ENCODE data around the gene ZNF710.

The ZNF710 gene

DNA sequence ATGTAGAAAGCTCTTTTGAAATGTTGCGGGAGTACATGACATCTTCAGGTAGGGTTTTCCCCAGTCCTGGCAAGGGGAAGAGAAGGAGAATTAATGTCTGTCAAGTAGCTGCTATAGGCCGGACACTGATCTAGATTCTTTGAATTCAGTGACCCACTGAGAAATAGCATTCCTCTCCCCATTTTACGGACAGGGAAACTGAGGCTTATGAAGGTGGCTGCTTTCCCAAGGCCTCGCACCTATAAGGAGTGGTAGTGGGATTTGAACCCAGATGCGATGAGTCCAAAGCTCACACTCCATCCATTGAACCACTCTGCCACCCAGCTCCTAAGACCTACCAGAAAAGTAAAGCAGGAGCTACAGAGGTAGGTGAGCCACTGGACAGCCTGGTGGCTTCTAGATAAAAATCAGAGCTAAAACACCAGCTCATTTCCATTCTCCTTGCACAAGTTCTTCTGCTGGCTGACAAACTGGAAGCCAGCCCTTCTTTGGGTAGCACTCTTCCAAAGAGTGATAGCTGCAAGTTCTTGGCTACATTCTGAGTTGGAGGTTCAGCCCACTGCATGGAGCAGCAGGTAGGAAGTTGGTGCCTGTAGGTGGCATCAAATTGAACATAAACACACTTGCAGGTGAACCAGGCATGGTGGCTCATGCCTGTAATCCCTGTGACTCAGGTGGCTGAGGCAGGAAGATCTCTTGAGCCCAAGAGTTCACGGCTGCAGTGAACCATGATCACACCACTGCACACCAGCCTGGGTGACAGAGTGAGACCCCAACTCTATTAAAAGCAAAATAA lies 22.0 kb downstream of the ZNF710 start:
- H3K4me2 ChIP-seq (ENCODE audit: low read length), result no peak overlapping the region
- H3K27ac ChIP-seq (ENCODE audit: low read depth, low read length), result no peak overlapping the region
- no peak overlapping the region for H3K4me3 ChIP-seq (ENCODE audit: low read length)
- peaks cover 14% of the 10 kb centered on the region for H4K20me1 ChIP-seq (ENCODE audit: control insufficient read depth, insufficient read depth, low read depth, low read length)
- H3K9me2 ChIP-seq (replicated peaks; ENCODE audit: control insufficient read depth, low read length), result no peaks in the 10 kb centered on the region
- H3K9me3 ChIP-seq (ENCODE audit: control insufficient read depth, insufficient read depth, low read length), result no peaks in the 10 kb centered on the region
- no peaks in the 10 kb centered on the region for H3K36me3 ChIP-seq (ENCODE audit: control insufficient read depth, low read length)
- peaks cover 61% of the 10 kb centered on the region for H3K79me2 ChIP-seq (ENCODE audit: control insufficient read depth, low read length)
- TF ChIP-seq, protein P1, sequence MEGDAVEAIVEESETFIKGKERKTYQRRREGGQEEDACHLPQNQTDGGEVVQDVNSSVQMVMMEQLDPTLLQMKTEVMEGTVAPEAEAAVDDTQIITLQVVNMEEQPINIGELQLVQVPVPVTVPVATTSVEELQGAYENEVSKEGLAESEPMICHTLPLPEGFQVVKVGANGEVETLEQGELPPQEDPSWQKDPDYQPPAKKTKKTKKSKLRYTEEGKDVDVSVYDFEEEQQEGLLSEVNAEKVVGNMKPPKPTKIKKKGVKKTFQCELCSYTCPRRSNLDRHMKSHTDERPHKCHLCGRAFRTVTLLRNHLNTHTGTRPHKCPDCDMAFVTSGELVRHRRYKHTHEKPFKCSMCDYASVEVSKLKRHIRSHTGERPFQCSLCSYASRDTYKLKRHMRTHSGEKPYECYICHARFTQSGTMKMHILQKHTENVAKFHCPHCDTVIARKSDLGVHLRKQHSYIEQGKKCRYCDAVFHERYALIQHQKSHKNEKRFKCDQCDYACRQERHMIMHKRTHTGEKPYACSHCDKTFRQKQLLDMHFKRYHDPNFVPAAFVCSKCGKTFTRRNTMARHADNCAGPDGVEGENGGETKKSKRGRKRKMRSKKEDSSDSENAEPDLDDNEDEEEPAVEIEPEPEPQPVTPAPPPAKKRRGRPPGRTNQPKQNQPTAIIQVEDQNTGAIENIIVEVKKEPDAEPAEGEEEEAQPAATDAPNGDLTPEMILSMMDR (IDR thresholded peaks at IDR 0.05; ENCODE audit: low read depth, low read length, poor library complexity, severe bottlenecking), result no peak
- no peak for TF ChIP-seq EZH2phosphoT487 (IDR thresholded peaks at IDR 0.05; ENCODE audit: borderline replicate concordance, low read length)
- no peaks in the 10 kb centered on the region for H3K4me1 ChIP-seq (ENCODE audit: control insufficient read depth, low read length)
- H3K27me3 ChIP-seq (ENCODE audit: control insufficient read depth, low read length), result no peaks in the 10 kb centered on the region
- no peaks in the 10 kb centered on the region for H3F3A ChIP-seq (ENCODE audit: control insufficient read depth, insufficient read depth)

DNA sequence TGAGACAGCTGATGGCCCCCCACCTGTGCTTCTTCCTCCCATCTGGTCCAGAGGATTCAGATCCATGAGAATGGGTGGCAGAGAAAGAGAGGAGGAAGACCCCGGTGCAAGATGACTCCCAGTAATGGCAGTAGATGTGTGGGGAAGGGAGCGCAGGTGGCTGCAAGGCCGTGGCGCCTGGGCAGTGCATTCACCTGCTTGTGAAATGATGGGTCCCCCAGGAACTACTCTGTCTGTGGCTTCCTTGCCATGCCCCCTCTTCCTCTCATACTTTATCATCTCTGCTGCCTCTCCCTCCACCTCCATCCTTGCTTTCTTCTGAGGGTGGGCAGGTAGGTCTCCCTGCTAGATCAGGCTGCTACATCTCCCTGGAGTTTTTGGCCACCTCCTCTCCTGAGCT lies 23.3 kb downstream of the ZNF710 start:
- peaks cover 10% of the 10 kb centered on the region for H4K20me1 ChIP-seq (ENCODE audit: control insufficient read depth, insufficient read depth, low read depth, low read length)
- TF ChIP-seq EZH2phosphoT487 (IDR thresholded peaks at IDR 0.05; ENCODE audit: borderline replicate concordance, low read length), result no peak
- TF ChIP-seq, protein P1 (IDR thresholded peaks at IDR 0.05; ENCODE audit: low read depth, low read length, poor library complexity, severe bottlenecking), result no peak

DNA sequence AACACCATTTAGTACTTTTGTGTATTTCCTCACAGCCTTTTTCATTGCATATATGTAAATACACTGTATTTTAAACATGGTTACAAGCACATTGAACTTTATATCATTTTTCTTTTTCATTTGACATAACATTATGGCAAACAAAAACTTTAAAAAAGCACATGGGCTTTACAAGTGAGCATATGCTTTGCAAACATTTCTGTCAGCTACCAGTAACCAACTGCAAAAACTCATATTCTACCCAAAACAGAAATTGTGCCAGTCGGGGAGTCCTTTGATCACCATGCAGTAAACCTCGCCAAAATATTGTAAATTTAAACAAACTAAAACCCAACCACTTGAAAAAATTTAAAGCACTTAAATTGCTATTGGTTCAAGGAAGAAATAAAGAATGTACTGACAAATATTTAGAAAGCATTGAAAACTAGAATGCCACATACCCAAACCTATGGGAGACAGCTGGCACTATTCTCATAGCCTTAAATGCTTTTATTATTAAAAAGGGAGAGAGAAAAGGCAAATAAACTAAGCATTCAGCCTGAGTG lies 24.4 kb downstream of the ZNF710 start:
- no peaks in the 10 kb centered on the region for H3K9me3 ChIP-seq (ENCODE audit: control insufficient read depth, insufficient read depth, low read length)
- no peak overlapping the region for H3K4me3 ChIP-seq (ENCODE audit: low read length)
- no peak overlapping the region for H3K4me2 ChIP-seq (ENCODE audit: low read length)
- no peak overlapping the region for H3K27ac ChIP-seq (ENCODE audit: low read depth, low read length)
- H3F3A ChIP-seq (ENCODE audit: control insufficient read depth, insufficient read depth), result no peaks in the 10 kb centered on the region
- peaks cover 53% of the 10 kb centered on the region for H3K79me2 ChIP-seq (ENCODE audit: control insufficient read depth, low read length)
- TF ChIP-seq, protein P1 (IDR thresholded peaks at IDR 0.05; ENCODE audit: low read depth, low read length, poor library complexity, severe bottlenecking), result no peak
- TF ChIP-seq EZH2phosphoT487 (IDR thresholded peaks at IDR 0.05; ENCODE audit: borderline replicate concordance, low read length), result no peak
- H3K4me1 ChIP-seq (ENCODE audit: control insufficient read depth, low read length), result 0 out of 2 replicates have a peak, but pooled peaks cover 3% of the 10 kb centered on the region
- H3K36me3 ChIP-seq (ENCODE audit: control insufficient read depth, low read length), result no peaks in the 10 kb centered on the region
- H4K20me1 ChIP-seq (ENCODE audit: control insufficient read depth, insufficient read depth, low read depth, low read length), result peaks cover 9% of the 10 kb centered on the region
- no peaks in the 10 kb centered on the region for H3K27me3 ChIP-seq (ENCODE audit: control insufficient read depth, low read length)
- H3K9me2 ChIP-seq (replicated peaks; ENCODE audit: control insufficient read depth, low read length), result no peaks in the 10 kb centered on the region

More for the DNA sequence above, 23.3 kb downstream of the ZNF710 start:
- Histone ChIP-seq H3K4me2 (ENCODE audit: low read length) (no peak overlapping the region), H3K4me3 (ENCODE audit: low read length) (no peak overlapping the region), H3K4me1 (ENCODE audit: control insufficient read depth, low read length) (no peaks in the 10 kb centered on the region), H3K27me3 (ENCODE audit: control insufficient read depth, low read length) (no peaks in the 10 kb centered on the region), H3F3A (ENCODE audit: control insufficient read depth, insufficient read depth) (no peaks in the 10 kb centered on the region), H3K27ac (ENCODE audit: low read depth, low read length) (no peak overlapping the region), H3K9me3 (ENCODE audit: control insufficient read depth, insufficient read depth, low read length) (no peaks in the 10 kb centered on the region), H3K36me3 (ENCODE audit: control insufficient read depth, low read length) (no peaks in the 10 kb centered on the region), H3K9me2 (replicated peaks; ENCODE audit: control insufficient read depth, low read length) (no peaks in the 10 kb centered on the region), H3K79me2 (ENCODE audit: control insufficient read depth, low read length) (peaks cover 61% of the 10 kb centered on the region)
